Measurements from ENCODE around the gene AGPAT4. TPM values are rescaled to one million over a fixed set of nuclear protein-coding genes. Genes with fewer than 3 reads are reported as not detected.

Gene AGPAT4
- total RNA-seq, 4 donors from 2014 or later, result 10.5 to 20.8 (median 12.6) TPM

DNA sequence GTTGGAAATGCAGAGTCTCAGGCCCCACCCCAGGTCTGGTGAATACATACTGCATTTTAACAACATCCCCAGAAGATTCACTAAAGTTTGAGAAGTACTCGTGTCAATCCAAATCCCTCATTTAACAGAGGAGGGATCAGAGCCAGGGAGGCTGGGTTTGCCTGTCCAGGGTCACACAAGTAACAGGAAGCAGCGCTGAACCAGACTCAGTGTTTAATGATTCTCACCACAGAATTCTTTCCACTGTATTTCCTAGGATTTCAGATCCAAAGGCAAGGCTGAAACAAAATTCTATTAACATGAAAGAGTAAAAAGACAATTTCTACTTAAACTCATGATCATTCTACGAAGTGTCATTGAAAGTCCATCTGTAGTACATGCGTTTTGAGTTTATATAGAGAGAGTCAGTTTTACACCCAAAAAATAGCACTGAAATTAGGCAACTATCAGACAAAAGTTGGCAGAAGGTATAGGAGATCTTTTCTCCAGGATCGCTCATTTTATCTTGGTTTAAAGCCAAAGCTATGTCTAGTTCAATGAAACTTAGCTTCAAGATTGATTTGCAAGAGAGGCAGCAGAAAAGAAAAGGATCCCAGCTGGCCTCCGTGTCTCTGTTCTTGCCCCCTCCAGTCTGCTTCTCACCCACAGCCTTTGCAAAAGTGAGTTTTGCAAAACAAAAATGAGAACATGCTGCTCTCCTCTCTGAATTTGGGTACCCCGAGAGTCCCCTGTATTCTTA lies 6.0 kb upstream of the AGPAT4 start:
- H3K4me3 ChIP-seq, result no peak overlapping the region
- no peak for DNase-seq (ENCODE audit: low spot score in 2 of 2)
- peaks cover 0 to 7% (median 0%) of the 10 kb centered on the region in 4 donors for H3K9me3 ChIP-seq
- WGBS, 2 donors, result 65 to 67% methylated on average over 7 of the region's 7 CpGs
- no peak overlapping the region for H3K27ac ChIP-seq
- TF ChIP-seq, protein P1, sequence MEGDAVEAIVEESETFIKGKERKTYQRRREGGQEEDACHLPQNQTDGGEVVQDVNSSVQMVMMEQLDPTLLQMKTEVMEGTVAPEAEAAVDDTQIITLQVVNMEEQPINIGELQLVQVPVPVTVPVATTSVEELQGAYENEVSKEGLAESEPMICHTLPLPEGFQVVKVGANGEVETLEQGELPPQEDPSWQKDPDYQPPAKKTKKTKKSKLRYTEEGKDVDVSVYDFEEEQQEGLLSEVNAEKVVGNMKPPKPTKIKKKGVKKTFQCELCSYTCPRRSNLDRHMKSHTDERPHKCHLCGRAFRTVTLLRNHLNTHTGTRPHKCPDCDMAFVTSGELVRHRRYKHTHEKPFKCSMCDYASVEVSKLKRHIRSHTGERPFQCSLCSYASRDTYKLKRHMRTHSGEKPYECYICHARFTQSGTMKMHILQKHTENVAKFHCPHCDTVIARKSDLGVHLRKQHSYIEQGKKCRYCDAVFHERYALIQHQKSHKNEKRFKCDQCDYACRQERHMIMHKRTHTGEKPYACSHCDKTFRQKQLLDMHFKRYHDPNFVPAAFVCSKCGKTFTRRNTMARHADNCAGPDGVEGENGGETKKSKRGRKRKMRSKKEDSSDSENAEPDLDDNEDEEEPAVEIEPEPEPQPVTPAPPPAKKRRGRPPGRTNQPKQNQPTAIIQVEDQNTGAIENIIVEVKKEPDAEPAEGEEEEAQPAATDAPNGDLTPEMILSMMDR (IDR thresholded peaks at IDR 0.05), result no peak
- no peak for TF ChIP-seq EP300 (IDR thresholded peaks at IDR 0.05)
- no peak for TF ChIP-seq POLR2A (IDR thresholded peaks at IDR 0.05)
- H3K27me3 ChIP-seq, result no peaks in the 10 kb centered on the region
- peaks cover 0 to 3% (median 0%) of the 10 kb centered on the region in 4 donors for H3K4me1 ChIP-seq
- no peaks in the 10 kb centered on the region for H3K36me3 ChIP-seq

DNA sequence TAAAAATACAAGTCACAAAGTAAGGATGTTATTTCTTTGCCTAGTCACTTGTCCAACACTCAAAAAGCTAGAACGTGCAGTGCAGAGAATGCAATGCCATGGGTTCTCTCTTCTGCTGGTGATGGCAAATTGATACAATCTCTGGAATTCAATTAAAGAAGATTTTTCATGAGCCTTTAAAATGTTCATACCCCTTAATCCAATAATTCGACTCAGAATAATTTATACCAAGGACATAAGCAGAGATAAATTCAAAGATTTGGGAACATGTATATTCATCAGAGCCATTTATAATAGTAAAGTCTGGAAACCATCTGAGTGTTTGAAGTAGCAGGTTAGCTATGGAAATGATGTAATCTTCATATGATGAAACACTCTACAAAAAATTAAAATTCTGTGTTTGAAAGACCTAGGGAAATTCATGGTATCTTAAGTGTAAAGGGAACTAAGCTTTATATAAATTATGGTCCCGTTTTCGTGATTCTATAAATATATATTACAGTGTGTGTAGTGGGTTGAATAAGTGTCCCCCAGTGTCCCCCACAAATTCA lies 2.8 kb upstream of the AGPAT4 start:
- H3K27ac ChIP-seq, result no peak overlapping the region
- H3K4me3 ChIP-seq, result no peak overlapping the region
- WGBS, 2 donors, result 91 to 93% methylated on average over 4 of the region's 4 CpGs
- DNase-seq (ENCODE audit: low spot score in 2 of 2), result no peak
- no peaks in the 10 kb centered on the region for H3K36me3 ChIP-seq
- peaks cover 0 to 26% (median 0%) of the 10 kb centered on the region in 4 donors for H3K4me1 ChIP-seq
- H3K27me3 ChIP-seq, result no peaks in the 10 kb centered on the region
- TF ChIP-seq EP300 (IDR thresholded peaks at IDR 0.05), result no peak
- no peak for TF ChIP-seq POLR2A (IDR thresholded peaks at IDR 0.05)
- TF ChIP-seq, protein P1 (IDR thresholded peaks at IDR 0.05), result no peak
- H3K9me3 ChIP-seq, result peaks cover 0 to 7% (median 0%) of the 10 kb centered on the region in 4 donors

DNA sequence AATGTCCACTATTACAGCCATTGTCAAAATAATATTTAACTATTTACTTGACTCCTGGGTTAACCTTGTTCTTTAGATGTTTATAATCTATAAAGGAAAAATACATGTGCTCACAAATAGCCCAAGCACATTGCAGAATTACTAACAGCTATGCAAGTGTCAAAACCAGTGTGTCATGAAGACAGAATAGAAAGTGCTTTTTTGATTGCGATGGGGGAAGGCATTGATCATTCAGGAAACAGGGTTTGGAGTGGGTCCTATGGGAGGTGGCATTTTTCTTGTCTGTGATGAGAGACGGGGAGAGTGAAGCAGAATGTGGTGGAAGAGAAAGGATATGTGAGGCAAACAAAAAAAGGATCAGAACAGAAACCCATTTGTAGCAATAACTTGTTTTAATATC lies 1.0 kb upstream of the AGPAT4 start:
- 46 to 52% methylated on average over 2 of the region's 2 CpGs for WGBS, 2 donors
- DNase-seq (ENCODE audit: low spot score in 2 of 2), result no peak
- H3K4me1 ChIP-seq, result peaks cover 0 to 28% (median 0%) of the 10 kb centered on the region in 4 donors
- no peaks in the 10 kb centered on the region for H3K27me3 ChIP-seq
- no peaks in the 10 kb centered on the region for H3K9me3 ChIP-seq
- peak overlapping the region in 3 of 4 donors; percentile 58 to 88 (median 87) for H3K27ac ChIP-seq
- H3K36me3 ChIP-seq, result no peaks in the 10 kb centered on the region
- no peak overlapping the region for H3K4me3 ChIP-seq
- no peak for TF ChIP-seq POLR2A (IDR thresholded peaks at IDR 0.05)
- TF ChIP-seq, protein P1 (IDR thresholded peaks at IDR 0.05), result no peak
- no peak for TF ChIP-seq EP300 (IDR thresholded peaks at IDR 0.05)

DNA sequence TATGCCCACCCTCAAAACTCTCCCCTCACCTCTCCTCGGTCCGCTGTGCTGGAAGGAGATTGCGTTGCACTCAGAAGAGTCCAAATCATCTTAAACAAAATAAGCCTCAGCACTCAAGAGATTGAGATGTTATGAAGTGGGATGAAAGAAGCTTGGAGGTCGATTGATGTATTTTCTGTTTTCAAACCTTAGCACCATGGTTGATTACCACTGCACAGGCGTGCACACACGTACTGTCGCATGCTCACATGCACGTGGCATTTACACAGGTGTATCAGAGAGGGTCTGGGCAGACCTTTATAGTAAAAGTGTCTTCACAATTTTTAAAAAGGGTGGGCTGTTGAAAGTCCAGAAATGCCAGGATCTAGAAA lies 612 bp upstream of the AGPAT4 start:
- TF ChIP-seq, protein P1 (IDR thresholded peaks at IDR 0.05), result no peak
- TF ChIP-seq EP300 (IDR thresholded peaks at IDR 0.05) (no peak), POLR2A (IDR thresholded peaks at IDR 0.05) (no peak)
- DNase-seq (ENCODE audit: low spot score in 2 of 2), result no peak
- WGBS, 2 donors, result 10 to 13% methylated on average over 8 of the region's 8 CpGs

DNA sequence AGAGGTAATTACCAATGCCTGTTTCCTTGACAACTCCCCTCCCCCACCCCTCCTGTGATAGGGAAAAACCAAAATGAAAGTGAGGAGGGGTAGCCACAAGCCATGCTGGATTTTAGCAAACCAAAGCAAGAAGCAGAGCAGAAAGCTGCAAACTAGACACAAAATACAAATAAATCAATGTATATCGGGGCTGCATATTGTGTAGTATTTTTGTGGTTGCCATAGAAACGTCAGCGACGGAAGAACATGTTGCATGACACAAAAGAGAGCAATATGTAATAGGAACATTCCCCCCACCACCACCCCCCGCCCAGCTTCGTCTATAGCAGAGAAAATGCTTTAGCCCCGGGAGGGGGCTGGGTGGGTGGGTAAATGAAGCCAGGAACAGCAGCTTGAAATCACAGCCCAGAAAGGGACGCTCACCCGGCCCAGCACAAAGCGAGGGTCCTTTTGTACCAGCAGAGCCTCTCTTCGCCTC lies 548 bp downstream of the AGPAT4 start:
- peak overlapping the region; percentile 21 to 88 (median 72) for H3K27ac ChIP-seq
- 0% methylated on average over 9 to 10 of the region's 11 CpGs for WGBS, 2 donors
- H3K36me3 ChIP-seq, result no peaks in the 10 kb centered on the region
- TF ChIP-seq POLR2A (IDR thresholded peaks at IDR 0.05), result no peak
- TF ChIP-seq, protein P1 (IDR thresholded peaks at IDR 0.05), result no peak
- TF ChIP-seq EP300 (IDR thresholded peaks at IDR 0.05), result no peak
- H3K27me3 ChIP-seq, result no peaks in the 10 kb centered on the region
- peak in 1 of 2 donors; percentile 38 for DNase-seq (ENCODE audit: low spot score in 2 of 2)
- H3K4me1 ChIP-seq, result peaks cover 0 to 28% (median 0%) of the 10 kb centered on the region in 4 donors
- peak overlapping the region; percentile 43 to 76 (median 59) for H3K4me3 ChIP-seq
- H3K9me3 ChIP-seq, result no peaks in the 10 kb centered on the region

More for the DNA sequence above, 612 bp upstream of the AGPAT4 start:
- H3K27me3 ChIP-seq, result no peaks in the 10 kb centered on the region
- no peaks in the 10 kb centered on the region for H3K9me3 ChIP-seq
- no peaks in the 10 kb centered on the region for H3K36me3 ChIP-seq
- peaks cover 0 to 28% (median 0%) of the 10 kb centered on the region in 4 donors for H3K4me1 ChIP-seq
- H3K4me3 ChIP-seq, result peak overlapping the region; percentile 43 to 76 (median 59)
- H3K27ac ChIP-seq, result peak overlapping the region; percentile 21 to 88 (median 72)
